DND-41 (cell line): ENCODE measurements around the gene PDZD8.

ENCODE experiments used
- ATAC-seq: fragments of 200-7000 bp; cut with Tn5 transposase; 3 replicates; pipeline ENCODE4 v1.9.1; 2021; ENCODE audit warnings: low read depth; ENCODE audit not compliant: insufficient read depth
- DNase-seq: peaks from one replicate; pipeline ENCODE4 v3.0.0-alpha.2; 2020
- H2AFZ ChIP-seq: 2 replicates; pipeline ENCODE4 v1.6.0; 2012; ENCODE audit warnings: low read depth, low read length
- H3K27ac ChIP-seq: 2 replicates; pipeline ENCODE4 v1.5.1; 2012; ENCODE audit warnings: low read length, inconsistent platforms
- H3K27me3 ChIP-seq: fragments of 200-600 bp; sonication (generic); 2 replicates; pipeline ENCODE4 v1.6.0; 2012; ENCODE audit warnings: low read length, mild to moderate bottlenecking, inconsistent platforms; ENCODE audit not compliant: insufficient read depth, poor library complexity
- H3K36me3 ChIP-seq: 2 replicates; pipeline ENCODE4 v1.5.1; 2012; ENCODE audit warnings: low read length, inconsistent platforms; ENCODE audit not compliant: insufficient read depth
- H3K4me1 ChIP-seq: 2 replicates; pipeline ENCODE4 v1.5.1; 2012; ENCODE audit warnings: mild to moderate bottlenecking, low read length; ENCODE audit not compliant: insufficient read depth
- H3K4me2 ChIP-seq: 2 replicates; pipeline ENCODE4 v1.6.0; 2012; ENCODE audit warnings: mild to moderate bottlenecking, moderate library complexity, low read length, inconsistent platforms; ENCODE audit not compliant: insufficient read depth
- H3K4me3 ChIP-seq, 2 experiments: fragments of 200-600 bp in 1 of 2; shearing (Covaris generic) in 1 of 2; 2 replicates each; pipeline ENCODE4 v1.5.1; 2012 to 2016; ENCODE audit warnings: inconsistent platforms in 2 of 2, low read length in 2 of 2, mild to moderate bottlenecking in 2 of 2, low read depth in 1 of 2, moderate library complexity in 1 of 2
- H3K79me2 ChIP-seq: 2 replicates; pipeline ENCODE4 v1.6.0; 2012; ENCODE audit warnings: low read length, inconsistent platforms; ENCODE audit not compliant: insufficient read depth
- H3K9ac ChIP-seq: 2 replicates; pipeline ENCODE4 v1.6.0; 2012; ENCODE audit warnings: low read depth, mild to moderate bottlenecking, inconsistent platforms, low read length, moderate library complexity
- H3K9me3 ChIP-seq: 2 replicates; pipeline ENCODE4 v1.5.1; 2012; ENCODE audit warnings: low read length, moderate library complexity, mild to moderate bottlenecking, inconsistent platforms; ENCODE audit not compliant: insufficient read depth, severe bottlenecking
- H4K20me1 ChIP-seq: 2 replicates; pipeline ENCODE4 v1.6.0; 2012; ENCODE audit warnings: low read length; ENCODE audit not compliant: insufficient read depth
- EZH2 ChIP-seq: IDR thresholded peaks from 3 replicates; pipeline ENCODE4 v1.6.1; 2012; ENCODE audit warnings: borderline replicate concordance, low read depth, mild to moderate bottlenecking, moderate library complexity, low read length, inconsistent platforms; ENCODE audit not compliant: severe bottlenecking
- TF ChIP-seq, protein P1 (sequence below): IDR thresholded peaks from 2 replicates; pipeline ENCODE4 v1.5.1; 2012; ENCODE audit warnings: borderline replicate concordance, low read length, moderate library complexity, mild to moderate bottlenecking; ENCODE audit not compliant: poor library complexity, severe bottlenecking; ENCODE audit errors: extremely low read depth

PDZD8 gene

DNA sequence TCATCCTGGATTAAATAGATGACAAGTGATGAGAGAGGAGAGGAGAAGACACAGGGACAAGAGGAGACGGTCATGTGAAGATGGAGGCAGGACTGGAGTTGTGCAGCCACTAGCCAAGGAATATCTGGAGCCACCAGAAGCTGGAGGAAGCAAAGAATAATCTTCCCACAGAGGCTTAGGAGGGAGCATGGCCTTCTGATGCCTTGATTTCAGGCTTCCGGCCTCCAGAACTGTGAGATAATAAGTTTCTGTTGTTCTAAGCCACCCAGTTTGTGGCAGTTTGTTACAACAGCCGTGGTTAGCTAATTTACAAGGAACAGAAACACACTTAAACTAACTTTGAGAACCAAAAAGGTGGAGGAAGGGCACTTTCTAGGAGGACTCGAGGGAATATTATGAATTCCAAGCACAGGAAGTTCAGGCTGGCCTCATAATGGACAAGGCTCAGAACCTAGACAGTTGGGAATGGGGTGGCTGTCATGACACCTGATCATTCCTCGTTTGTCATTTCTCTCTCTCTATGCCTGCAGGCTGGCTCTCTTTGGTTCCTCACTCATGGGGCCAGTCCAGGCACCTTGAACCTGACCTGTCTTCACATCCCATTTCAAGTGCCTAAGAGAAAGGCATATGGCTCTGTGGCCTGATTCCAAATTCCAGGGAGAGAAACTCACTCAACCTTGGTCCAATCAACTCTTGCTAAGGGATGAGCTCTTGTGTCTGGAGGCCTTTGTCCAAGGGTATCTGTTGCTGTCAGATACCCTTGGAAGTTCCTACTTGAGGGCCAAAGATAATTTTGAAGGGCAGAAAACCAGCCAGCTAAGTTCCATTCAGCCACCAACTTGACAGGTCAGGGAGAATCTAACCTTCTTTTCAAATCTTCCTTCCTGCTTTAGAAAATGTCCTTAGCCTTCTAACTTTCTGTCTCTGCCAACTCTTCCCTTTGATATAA is 33.5 kb upstream of the PDZD8 start:
- Histone ChIP-seq H3K4me2 (no peak overlapping the region), H3K79me2 (no peaks in the 10 kb centered on the region), H3K36me3 (no peaks in the 10 kb centered on the region), H3K9me3 (no peaks in the 10 kb centered on the region), H2AFZ (no peak overlapping the region), H3K27ac (no peak overlapping the region), H3K9ac (no peak overlapping the region), H3K27me3 (peaks cover 7% of the 10 kb centered on the region), H3K4me3 (no peak overlapping the region), H3K4me1 (no peaks in the 10 kb centered on the region), H4K20me1 (no peaks in the 10 kb centered on the region)
- no peak for DNase-seq
- no peak for ATAC-seq
- TF ChIP-seq, protein P1, sequence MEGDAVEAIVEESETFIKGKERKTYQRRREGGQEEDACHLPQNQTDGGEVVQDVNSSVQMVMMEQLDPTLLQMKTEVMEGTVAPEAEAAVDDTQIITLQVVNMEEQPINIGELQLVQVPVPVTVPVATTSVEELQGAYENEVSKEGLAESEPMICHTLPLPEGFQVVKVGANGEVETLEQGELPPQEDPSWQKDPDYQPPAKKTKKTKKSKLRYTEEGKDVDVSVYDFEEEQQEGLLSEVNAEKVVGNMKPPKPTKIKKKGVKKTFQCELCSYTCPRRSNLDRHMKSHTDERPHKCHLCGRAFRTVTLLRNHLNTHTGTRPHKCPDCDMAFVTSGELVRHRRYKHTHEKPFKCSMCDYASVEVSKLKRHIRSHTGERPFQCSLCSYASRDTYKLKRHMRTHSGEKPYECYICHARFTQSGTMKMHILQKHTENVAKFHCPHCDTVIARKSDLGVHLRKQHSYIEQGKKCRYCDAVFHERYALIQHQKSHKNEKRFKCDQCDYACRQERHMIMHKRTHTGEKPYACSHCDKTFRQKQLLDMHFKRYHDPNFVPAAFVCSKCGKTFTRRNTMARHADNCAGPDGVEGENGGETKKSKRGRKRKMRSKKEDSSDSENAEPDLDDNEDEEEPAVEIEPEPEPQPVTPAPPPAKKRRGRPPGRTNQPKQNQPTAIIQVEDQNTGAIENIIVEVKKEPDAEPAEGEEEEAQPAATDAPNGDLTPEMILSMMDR, result no peak
- no peak for TF ChIP-seq EZH2

DNA sequence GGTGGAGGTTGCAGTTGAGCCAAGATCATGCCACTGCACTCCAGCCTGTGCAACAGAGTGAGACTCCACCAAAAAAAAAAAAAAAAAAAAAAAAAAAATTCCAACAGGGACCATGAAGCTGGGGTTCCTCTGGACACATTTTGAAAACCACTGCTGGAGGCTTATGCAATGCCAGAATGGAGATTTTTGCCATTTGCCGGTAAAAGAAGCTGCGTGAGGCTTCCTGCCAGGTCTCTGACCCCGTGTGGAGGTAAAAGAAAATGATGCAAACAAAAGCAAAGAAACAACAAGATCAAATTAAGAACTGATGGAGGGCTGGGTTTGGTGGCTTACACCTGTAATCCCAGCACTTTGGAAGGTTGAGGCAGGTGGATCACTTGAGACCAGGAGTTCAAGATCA is 30.5 kb upstream of the PDZD8 start:
- Histone ChIP-seq H3K4me3 (no peak overlapping the region), H3K36me3 (no peaks in the 10 kb centered on the region)
- no peak for DNase-seq

DNA sequence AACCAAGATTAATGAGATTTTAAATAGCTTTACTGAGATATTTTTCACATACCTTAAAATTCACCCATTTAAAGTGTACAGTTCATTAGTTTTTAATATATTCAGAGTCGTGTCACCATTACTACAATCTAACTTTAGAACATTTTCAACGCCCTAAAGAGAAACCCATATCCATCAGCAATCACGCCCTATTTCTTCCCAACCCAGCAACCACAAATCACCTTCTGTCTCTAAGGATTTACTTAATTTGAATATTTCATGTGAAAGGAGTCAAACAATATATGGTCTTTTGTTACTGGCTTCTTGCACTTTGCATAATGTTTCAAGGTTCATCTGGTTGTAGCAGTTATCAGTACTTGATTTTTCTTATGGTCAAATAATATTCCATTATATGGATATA is 25.1 kb upstream of the PDZD8 start:
- Histone ChIP-seq H3K9me3 (no peaks in the 10 kb centered on the region), H3K4me2 (no peak overlapping the region)

More for the DNA sequence above, 30.5 kb upstream of the PDZD8 start:
- H3K27ac ChIP-seq, result no peak overlapping the region
- no peaks in the 10 kb centered on the region for H3K4me1 ChIP-seq
- H3K9me3 ChIP-seq, result no peaks in the 10 kb centered on the region
- no peaks in the 10 kb centered on the region for H3K79me2 ChIP-seq
- H3K9ac ChIP-seq, result no peak overlapping the region
- no peak for ATAC-seq
- peaks cover 3% of the 10 kb centered on the region for H3K27me3 ChIP-seq
- H4K20me1 ChIP-seq, result no peaks in the 10 kb centered on the region
- no peak for TF ChIP-seq EZH2
- TF ChIP-seq, protein P1, result no peak
- no peak overlapping the region for H3K4me2 ChIP-seq
- H2AFZ ChIP-seq, result no peak overlapping the region

More for the DNA sequence above, 25.1 kb upstream of the PDZD8 start:
- no peaks in the 10 kb centered on the region for H4K20me1 ChIP-seq
- H3K9ac ChIP-seq, result no peak overlapping the region
- H3K4me1 ChIP-seq, result no peaks in the 10 kb centered on the region
- H3K27ac ChIP-seq, result no peak overlapping the region
- no peak overlapping the region for H2AFZ ChIP-seq
- H3K79me2 ChIP-seq, result no peaks in the 10 kb centered on the region
- TF ChIP-seq, protein P1, result no peak
- TF ChIP-seq EZH2, result no peak
- no peaks in the 10 kb centered on the region for H3K36me3 ChIP-seq
- no peak overlapping the region for H3K4me3 ChIP-seq
- ATAC-seq (no peak), DNase-seq (no peak)
- no peaks in the 10 kb centered on the region for H3K27me3 ChIP-seq
